CMK (cell line): ENCODE measurements around the gene HOXD10.

Experiments used
- DNase-seq: peaks from one replicate; pipeline ENCODE4 v3.0.0-alpha.2; 2010; ENCODE audit warnings: low read depth

The HOXD10 gene

GRCh38 chr2:176107731-176108181 lies 8.8 kb upstream of the HOXD10 start:
- no peak for DNase-seq

GRCh38 chr2:176109192-176109901 lies 7.2 kb upstream of the HOXD10 start:
- no peak for DNase-seq

- DNase-seq, result no peak
Measured at GRCh38 chr2:176109946-176110345, 6.6 kb upstream of the HOXD10 start.

- DNase-seq, result no peak
Measured at GRCh38 chr2:176110415-176111308, 5.9 kb upstream of the HOXD10 start.

GRCh38 chr2:176111309-176111663 lies 5.3 kb upstream of the HOXD10 start:
- DNase-seq, result no peak

GRCh38 chr2:176111846-176112374 lies 4.7 kb upstream of the HOXD10 start:
- DNase-seq, result no peak

- no peak for DNase-seq
Measured at GRCh38 chr2:176112375-176113302, 3.9 kb upstream of the HOXD10 start.

- no peak for DNase-seq
Measured at GRCh38 chr2:176114120-176114929, 2.3 kb upstream of the HOXD10 start.

- DNase-seq, result no peak
Measured at GRCh38 chr2:176114930-176115625, 1.5 kb upstream of the HOXD10 start.

GRCh38 chr2:176117162-176117822 lies 714 bp downstream of the HOXD10 start:
- no peak for DNase-seq

- no peak for DNase-seq
Measured at GRCh38 chr2:176117823-176118371, 1.3 kb downstream of the HOXD10 start.

GRCh38 chr2:176118601-176119339 lies 2.2 kb downstream of the HOXD10 start:
- DNase-seq, result no peak

- DNase-seq, result no peak
Measured at GRCh38 chr2:176120364-176121189, 4.0 kb downstream of the HOXD10 start.

- no peak for DNase-seq
Measured at GRCh38 chr2:176121190-176122051, 4.8 kb downstream of the HOXD10 start.

GRCh38 chr2:176122052-176122682 lies 5.6 kb downstream of the HOXD10 start:
- no peak for DNase-seq

- no peak for DNase-seq
Measured at GRCh38 chr2:176122683-176123410, 6.3 kb downstream of the HOXD10 start, which contains the start of gene HOXD9. Gene HOXD9 (plus strand): TSS chr2:176122719. CDS start chr2:176122769, 50 bp downstream.
